ENCODE data around the gene A1BG.

DNA sequence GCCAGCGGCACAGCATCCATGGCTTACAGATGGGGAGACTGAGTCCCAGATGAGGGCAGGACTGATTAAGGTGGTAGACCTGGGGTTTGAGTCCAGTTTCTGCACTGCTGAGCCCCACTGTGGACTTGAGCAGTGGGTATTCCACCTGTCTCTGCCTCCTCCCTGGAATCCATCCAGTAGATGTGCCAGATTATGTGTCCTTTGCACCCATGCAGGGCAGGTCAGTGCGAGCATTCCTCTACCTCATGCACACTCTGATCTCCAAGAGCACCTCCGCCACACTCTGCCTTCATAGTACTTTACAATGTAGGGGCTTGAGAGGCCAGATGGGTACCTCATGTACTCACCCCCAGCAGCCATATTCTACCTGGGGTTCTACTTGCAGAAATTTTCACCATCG is 16.5 kb downstream of the A1BG start:
- no peak for TF ChIP-seq SIN3A (IDR thresholded peaks at IDR 0.05; ENCODE audit: borderline replicate concordance, insufficient read depth, low read length)
- TF ChIP-seq, protein P1, sequence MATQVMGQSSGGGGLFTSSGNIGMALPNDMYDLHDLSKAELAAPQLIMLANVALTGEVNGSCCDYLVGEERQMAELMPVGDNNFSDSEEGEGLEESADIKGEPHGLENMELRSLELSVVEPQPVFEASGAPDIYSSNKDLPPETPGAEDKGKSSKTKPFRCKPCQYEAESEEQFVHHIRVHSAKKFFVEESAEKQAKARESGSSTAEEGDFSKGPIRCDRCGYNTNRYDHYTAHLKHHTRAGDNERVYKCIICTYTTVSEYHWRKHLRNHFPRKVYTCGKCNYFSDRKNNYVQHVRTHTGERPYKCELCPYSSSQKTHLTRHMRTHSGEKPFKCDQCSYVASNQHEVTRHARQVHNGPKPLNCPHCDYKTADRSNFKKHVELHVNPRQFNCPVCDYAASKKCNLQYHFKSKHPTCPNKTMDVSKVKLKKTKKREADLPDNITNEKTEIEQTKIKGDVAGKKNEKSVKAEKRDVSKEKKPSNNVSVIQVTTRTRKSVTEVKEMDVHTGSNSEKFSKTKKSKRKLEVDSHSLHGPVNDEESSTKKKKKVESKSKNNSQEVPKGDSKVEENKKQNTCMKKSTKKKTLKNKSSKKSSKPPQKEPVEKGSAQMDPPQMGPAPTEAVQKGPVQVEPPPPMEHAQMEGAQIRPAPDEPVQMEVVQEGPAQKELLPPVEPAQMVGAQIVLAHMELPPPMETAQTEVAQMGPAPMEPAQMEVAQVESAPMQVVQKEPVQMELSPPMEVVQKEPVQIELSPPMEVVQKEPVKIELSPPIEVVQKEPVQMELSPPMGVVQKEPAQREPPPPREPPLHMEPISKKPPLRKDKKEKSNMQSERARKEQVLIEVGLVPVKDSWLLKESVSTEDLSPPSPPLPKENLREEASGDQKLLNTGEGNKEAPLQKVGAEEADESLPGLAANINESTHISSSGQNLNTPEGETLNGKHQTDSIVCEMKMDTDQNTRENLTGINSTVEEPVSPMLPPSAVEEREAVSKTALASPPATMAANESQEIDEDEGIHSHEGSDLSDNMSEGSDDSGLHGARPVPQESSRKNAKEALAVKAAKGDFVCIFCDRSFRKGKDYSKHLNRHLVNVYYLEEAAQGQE (IDR thresholded peaks at IDR 0.05; ENCODE audit: insufficient read depth in 1 of 2, low read depth in 2 of 2, low read length in 2 of 2), result no peak
